Medulla oblongata (tissue), 1 donor: Measurements from ENCODE around the gene NT5C1B.
A peak's percentile ranks its signal among the peaks of the same experiment; 100 is the strongest.

ENCODE experiments used
- DNase-seq: peaks from one replicate; pipeline ENCODE4 v3.0.0-alpha.2; 2015; ENCODE audit errors: extremely low spot score

The NT5C1B gene

GRCh38 chr2:18599509-18600254, 10.3 kb upstream of the NT5C1B start:
- DNase-seq = no peak

- DNase-seq = no peak
Measured at GRCh38 chr2:18598848-18599484, 9.6 kb upstream of the NT5C1B start.

DNA sequence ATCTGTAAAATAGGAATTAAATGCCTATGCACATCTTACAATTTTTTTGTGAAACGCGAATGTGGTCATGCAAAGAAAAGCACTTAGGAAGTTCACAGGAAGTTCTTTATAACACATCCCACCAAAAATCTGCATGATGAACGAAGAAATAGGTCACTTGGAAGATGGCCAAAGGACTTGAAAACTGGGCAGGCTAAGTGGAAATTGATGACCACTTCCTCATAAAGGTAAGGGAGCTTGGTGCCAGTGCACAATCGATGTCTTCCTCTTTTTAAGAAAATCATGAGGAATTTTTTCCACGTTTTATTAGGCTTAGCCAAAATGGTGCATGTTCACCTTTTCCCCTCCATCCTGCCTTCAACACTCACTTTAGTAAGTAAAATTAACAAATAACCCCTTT, 8.2 kb upstream of the NT5C1B start:
- DNase-seq = no peak

- DNase-seq = no peak
Measured at GRCh38 chr2:18596993-18597392, 7.6 kb upstream of the NT5C1B start.

- no peak for DNase-seq
Measured at GRCh38 chr2:18593496-18593895, 4.1 kb upstream of the NT5C1B start.

DNA sequence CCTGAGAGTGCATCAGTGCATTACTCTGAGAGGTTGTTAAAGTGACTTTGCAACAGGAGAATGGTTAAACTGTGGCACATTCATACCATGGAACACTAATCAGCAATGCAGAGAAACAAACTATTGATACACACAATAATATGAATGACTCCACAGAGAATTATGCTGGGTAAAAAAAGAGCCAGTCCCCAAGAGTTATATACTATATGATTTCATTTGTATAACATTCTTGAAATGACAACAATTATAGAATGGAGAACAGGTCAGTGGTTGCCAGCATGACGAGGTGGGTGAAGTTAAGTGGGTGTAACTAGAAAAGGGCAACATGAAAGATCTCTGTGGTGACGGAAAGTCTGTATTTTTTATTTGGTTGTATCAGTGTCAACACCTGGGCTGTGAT, 3.0 kb upstream of the NT5C1B start:
- DNase-seq = no peak

- DNase-seq = no peak
Measured at GRCh38 chr2:18588802-18589201, 567 bp downstream of the NT5C1B start.

- DNase-seq = no peak
Measured at GRCh38 chr2:18588049-18588448, 1.3 kb downstream of the NT5C1B start.

GRCh38 chr2:18585526-18585925, 3.8 kb downstream of the NT5C1B start:
- no peak for DNase-seq

DNA sequence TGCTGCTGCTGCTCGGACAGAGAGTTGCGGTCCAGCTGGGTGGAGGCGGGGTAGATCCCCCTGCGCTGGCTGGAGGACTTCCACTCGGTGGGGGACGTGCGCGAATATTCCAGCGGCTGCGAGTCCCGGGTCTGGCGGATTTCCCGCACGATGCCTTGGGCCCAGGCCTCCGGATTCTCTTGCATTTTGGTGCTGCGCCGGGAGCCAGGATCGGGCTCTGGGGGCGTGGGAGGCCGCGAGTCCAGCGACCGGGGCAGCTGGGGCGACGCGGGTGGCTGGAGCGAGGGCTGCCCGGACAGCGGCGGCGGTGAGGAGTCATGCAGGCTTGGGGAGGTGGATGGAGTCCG, 4.8 kb downstream of the NT5C1B start:
- DNase-seq = no peak

DNA sequence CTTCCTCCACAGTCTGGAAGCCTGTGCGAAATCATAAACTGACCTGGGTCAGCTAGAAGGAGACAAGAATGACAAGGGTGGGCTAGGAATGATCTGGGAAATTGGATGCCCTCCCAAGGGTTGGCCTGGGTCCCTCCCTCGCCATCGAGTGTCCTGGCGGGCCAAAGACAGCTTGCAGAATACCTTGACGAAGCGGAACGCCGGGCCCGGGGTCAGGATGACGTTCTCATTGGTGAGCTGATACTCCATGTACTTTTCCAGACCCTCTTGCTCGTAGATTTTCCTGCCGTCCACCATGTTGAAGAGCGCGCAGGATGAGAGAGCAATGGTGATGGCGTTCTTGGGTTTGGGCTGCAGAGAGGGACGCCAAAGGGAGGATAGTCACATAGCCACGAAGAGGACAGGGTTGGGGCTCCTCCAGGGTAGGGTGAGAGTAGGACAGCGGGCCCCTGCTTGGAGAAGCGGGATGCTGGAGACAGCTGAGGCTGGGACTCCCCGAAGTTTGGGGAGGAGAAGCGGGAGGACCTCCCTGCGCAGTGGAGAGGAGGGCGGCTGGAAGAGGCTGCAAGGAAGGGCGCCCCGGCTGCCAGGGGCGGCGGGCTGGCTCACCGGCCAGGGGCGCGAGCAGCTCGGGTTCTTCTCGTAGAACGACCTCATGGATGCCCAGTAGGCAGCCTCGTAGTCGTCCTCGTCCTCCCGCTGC, 5.3 kb downstream of the NT5C1B start:
- no peak for DNase-seq

DNA sequence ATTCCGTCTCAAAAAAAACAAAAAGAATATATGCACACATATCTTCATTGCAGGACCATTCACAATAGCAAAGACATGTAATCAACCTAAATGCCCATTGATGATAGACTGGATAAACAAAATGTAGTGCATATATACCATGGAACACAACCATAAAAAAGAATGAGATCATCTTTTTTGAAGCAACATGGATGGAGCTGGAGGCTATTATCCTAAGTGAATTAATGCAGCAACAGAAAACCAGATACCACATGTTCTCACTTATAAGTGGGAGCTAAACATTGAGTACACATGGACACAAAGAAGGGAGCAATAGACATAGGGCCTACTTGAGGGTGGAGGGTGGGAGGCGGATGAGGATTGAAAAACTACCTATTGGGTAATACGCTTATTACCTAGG, 8.8 kb downstream of the NT5C1B start:
- no peak for DNase-seq

DNA sequence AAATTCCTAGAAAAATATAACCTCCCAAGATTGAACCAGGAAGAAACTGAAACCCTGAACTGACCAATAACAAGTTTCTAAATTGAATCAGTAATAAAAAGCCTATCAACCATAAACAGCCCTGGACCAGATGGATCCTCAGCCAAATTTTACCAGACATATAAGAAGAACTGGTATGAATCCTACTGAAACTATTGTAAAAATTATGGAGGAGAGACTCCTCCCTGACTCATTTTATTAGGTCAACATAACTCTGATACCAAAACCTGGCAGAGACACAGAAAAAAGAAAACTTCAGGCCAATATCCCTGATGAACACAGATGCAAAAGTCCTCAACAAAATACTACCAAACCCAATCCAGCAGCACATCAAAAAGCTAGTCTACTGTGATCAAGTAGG, 11.3 kb downstream of the NT5C1B start:
- DNase-seq = no peak

GRCh38 chr2:18566145-18566769, 23.1 kb downstream of the NT5C1B start:
- no peak for DNase-seq

GRCh38 chr2:18560797-18561085, 28.6 kb downstream of the NT5C1B start:
- DNase-seq = no peak

DNA sequence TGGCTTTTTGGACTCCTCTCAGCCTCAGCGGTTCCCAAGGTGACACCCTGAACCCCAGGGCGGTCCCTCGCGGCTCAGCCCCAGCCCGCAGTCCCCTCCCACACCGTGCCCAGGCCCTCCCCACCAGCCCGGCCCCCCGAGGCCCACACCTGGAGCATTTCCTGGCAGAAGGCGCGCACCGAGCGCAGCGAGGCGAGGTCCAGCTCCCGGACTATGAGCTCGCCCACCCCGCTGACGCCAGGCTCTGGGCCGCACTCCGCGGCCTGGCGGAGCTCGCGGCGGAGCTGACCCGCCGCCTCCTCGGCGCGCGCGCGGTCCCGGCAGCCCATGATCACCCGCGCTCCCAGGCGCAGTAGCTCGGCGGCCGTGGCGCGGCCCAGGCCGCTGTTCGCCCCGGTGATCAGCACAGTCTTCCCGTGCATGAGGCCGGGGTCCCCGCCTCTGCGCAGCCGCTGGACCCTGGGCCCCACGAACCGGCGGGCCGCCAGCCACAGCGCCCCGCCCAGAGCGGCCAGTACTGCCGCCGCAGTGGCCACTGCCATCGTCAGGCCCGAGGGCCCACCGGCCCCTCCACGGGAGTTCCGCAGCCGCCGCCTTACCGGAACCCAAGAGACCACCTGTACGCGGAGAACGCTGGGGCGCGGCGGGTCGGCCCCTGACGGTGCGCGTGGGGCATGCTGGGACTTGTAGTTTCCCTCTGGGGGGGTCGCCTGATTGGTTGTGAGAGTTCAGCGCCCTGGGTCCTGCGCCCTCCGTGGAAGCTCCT, 29.2 kb downstream of the NT5C1B start, which contains the start of gene RDH14:
Gene RDH14 (minus strand): TSS at position 623 of the 766 bp plus-strand sequence. CDS start 81 bp downstream, at position 542.
- peak; percentile 97 for DNase-seq

- no peak for DNase-seq
Measured at GRCh38 chr2:18559531-18560030, 29.8 kb downstream of the NT5C1B start.

GRCh38 chr2:18558458-18558857, 30.9 kb downstream of the NT5C1B start:
- DNase-seq = no peak

DNA sequence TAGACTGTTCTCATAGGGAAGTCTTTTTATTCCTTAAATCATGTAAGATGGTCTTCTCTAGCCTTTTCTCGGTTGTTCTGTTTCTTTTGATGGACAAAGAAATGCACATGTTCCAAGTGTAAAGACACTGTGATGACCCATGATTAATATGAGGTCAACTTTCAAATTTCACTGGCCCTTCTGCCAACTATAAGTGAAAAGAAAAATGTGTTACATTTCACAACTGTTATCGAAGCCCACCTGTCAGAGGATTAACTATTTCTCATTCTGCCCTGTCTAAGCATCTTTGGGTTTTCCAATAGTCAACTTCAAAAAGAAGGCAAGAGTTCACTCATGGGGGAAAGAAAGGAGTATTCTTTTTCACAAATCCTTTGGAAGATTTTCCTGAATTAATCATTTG, 32.2 kb downstream of the NT5C1B start:
- no peak for DNase-seq

GRCh38 chr2:18552351-18553077, 36.9 kb downstream of the NT5C1B start:
- no peak for DNase-seq

- no peak for DNase-seq
Measured at GRCh38 chr2:18551623-18552022, 37.7 kb downstream of the NT5C1B start.
